Sigmoid colon (tissue), 7 donors: ENCODE results near the gene NDST1. TPM values are rescaled to one million over a fixed set of nuclear protein-coding genes. Genes with fewer than 3 reads are reported as not detected.
"Not testable (repeated sequence)": the region's sequence is repeated elsewhere in the genome, so short reads cannot be mapped to it uniquely, and the experiment has no call there.

ENCODE experiments used
- DNase-seq: peaks from one replicate; pipeline ENCODE4 v3.0.0-alpha.2; 2019
- H3K27ac ChIP-seq, 4 donors: fragments of 200-600 bp; sonication (generic); one replicate each; pipeline ENCODE4 v1.5.1; 2016 to 2019; ENCODE audit warnings: mild to moderate bottlenecking in 1 of 4
- H3K27me3 ChIP-seq, 3 donors: fragments of 200-600 bp; sonication (generic); one replicate each; pipeline ENCODE4 v1.5.1; 2019; ENCODE audit warnings: mild to moderate bottlenecking in 1 of 3
- H3K36me3 ChIP-seq, 4 donors: fragments of 200-600 bp; sonication (generic); one replicate each; pipeline ENCODE4 v1.5.1; 2016 to 2019
- H3K4me1 ChIP-seq, 4 donors: fragments of 200-600 bp; sonication (generic); one replicate each; pipeline ENCODE4 v1.5.1; 2017 to 2019
- H3K4me3 ChIP-seq, 4 donors: fragments of 200-600 bp; sonication (generic); one replicate each; pipeline ENCODE4 v1.5.1; 2017 to 2019; ENCODE audit warnings: mild to moderate bottlenecking in 2 of 4, moderate library complexity in 1 of 4
- H3K9me3 ChIP-seq, 4 donors: fragments of 200-600 bp in 3 of 4; sonication (generic) in 3 of 4; one replicate each; pipeline versions ENCODE4 v1.5.1 to v1.6.1; 2013 to 2019
- CTCF ChIP-seq, 4 experiments: fragments of 450-650 bp in 3 of 4; fragments of 200-600 bp in 1 of 4; IDR thresholded peaks; one replicate each; pipeline ENCODE4 v1.5.1; 2016 to 2019; ENCODE audit warnings: antibody characterized with exemption in 4 of 4, mild to moderate bottlenecking in 3 of 4, moderate library complexity in 2 of 4
- EP300 ChIP-seq, 4 donors: sonication (generic); formaldehyde crosslinking; IDR thresholded peaks; one replicate each; pipeline ENCODE4 v1.6.1; 2017; ENCODE audit warnings: antibody characterized with exemption in 4 of 4
- POLR2A ChIP-seq, 2 donors: fragments of 450-650 bp; IDR thresholded peaks; one replicate each; pipeline ENCODE4 v1.6.1; 2016; ENCODE audit warnings: antibody characterized with exemption in 2 of 2, mild to moderate bottlenecking in 2 of 2, moderate library complexity in 2 of 2
- POLR2AphosphoS5 ChIP-seq, 4 donors: sonication (generic); formaldehyde crosslinking; IDR thresholded peaks; one replicate each; pipeline ENCODE4 v1.6.1; 2017; ENCODE audit warnings: antibody characterized with exemption in 4 of 4
- WGBS, 2 donors: extraction: QIAGEN DNeasy Blood & Tissue Kit; methylation state at CpG; one replicate each; pipeline ENCODE4 v1.1.7; 2013; 5-methylcytosine and 5-hydroxymethylcytosine counted together
- intact Hi-C: fragments of 100-400 bp; cut with DNase I; formaldehyde crosslinking; loops from one replicate; pipeline ENCODE4 v1.15.1; 2023
- polyA plus RNA-seq, 3 donors: library from polyadenylated mRNA; stranded (reverse); fragments of 200-250 nt; gene quantifications; one replicate each; pipeline ENCODE4 v1.2.3, GENCODE V29; 2013
- total RNA-seq, 4 donors: library from RNA; depleted of rRNA; stranded (reverse); fragments of >200 nt; gene quantifications; one replicate each; pipeline ENCODE4 v1.1.0, GENCODE V29; 2016
- donor health status: healthy with polysubstance abuse.
- donor health status: Bipolar disorder and iron deficiency.
- donor health status: healthy.

NDST1 gene
- total and polyA plus RNA-seq, 7 donors = 5.4 to 74.8 (median 39.4) TPM

GRCh38 chr5:150473673-150474358 is 34.1 kb upstream of the NDST1 start:
- DNase-seq = no peak
- Histone ChIP-seq H3K9me3 (no peaks in the 10 kb centered on the region), H3K4me3 (no peak overlapping the region), H3K27me3 (no peaks in the 10 kb centered on the region), H3K36me3 (no peaks in the 10 kb centered on the region), H3K4me1 (peaks cover 0 to 16% (median 8%) of the 10 kb centered on the region in 4 donors), H3K27ac (no peak overlapping the region)
- intact Hi-C loops = no loop called here
- no peak for TF ChIP-seq POLR2AphosphoS5 (IDR thresholded peaks at IDR 0.05)
- TF ChIP-seq EP300 (IDR thresholded peaks at IDR 0.05) = no peak
- TF ChIP-seq POLR2A (IDR thresholded peaks at IDR 0.05) = no peak
- 88 to 91% methylated on average over 12 of the region's 12 CpGs for WGBS, 2 donors

- not testable (repeated sequence) for H3K4me3 ChIP-seq, DNase-seq, H3K9me3 ChIP-seq, H3K27ac ChIP-seq, H3K27me3 ChIP-seq, H3K4me1 ChIP-seq, H3K36me3 ChIP-seq
- WGBS, 2 donors = 73 to 84% methylated on average over 6 of the region's 6 CpGs
- intact Hi-C loops = loop anchor here (5.0 kb wide), 1 partner anchor 41 kb away; no protein-coding TSS in a partner anchor
Measured at GRCh38 chr5:150476568-150476967, 31.4 kb upstream of the NDST1 start.

GRCh38 chr5:150479416-150479815 is 28.5 kb upstream of the NDST1 start:
- Histone ChIP-seq H3K4me3 (no peak overlapping the region), H3K27ac (no peak overlapping the region), H3K9me3 (no peaks in the 10 kb centered on the region), H3K4me1 (no peaks in the 10 kb centered on the region), H3K27me3 (no peaks in the 10 kb centered on the region), H3K36me3 (no peaks in the 10 kb centered on the region)
- WGBS, 2 donors = 70 to 78% methylated on average over 2 of the region's 2 CpGs
- intact Hi-C loops = loop anchor here (5.0 kb wide), 1 partner anchor 38 kb away; no protein-coding TSS in a partner anchor
- DNase-seq = no peak
- no peak for TF ChIP-seq POLR2A (IDR thresholded peaks at IDR 0.05)
- no peak for TF ChIP-seq POLR2AphosphoS5 (IDR thresholded peaks at IDR 0.05)
- TF ChIP-seq EP300 (IDR thresholded peaks at IDR 0.05) = no peak
- no peak for TF ChIP-seq CTCF (IDR thresholded peaks at IDR 0.05)

- intact Hi-C loops = no loop called here
- no peak overlapping the region for H3K27ac ChIP-seq
- H3K27me3 ChIP-seq = no peaks in the 10 kb centered on the region
- no peak overlapping the region for H3K4me3 ChIP-seq
- H3K4me1 ChIP-seq = peaks cover 0 to 10% (median 8%) of the 10 kb centered on the region in 4 donors
- WGBS, 2 donors = 71 to 85% methylated on average over 6 of the region's 6 CpGs
- DNase-seq = no peak
- H3K9me3 ChIP-seq = no peaks in the 10 kb centered on the region
- no peaks in the 10 kb centered on the region for H3K36me3 ChIP-seq
- TF ChIP-seq POLR2AphosphoS5 (IDR thresholded peaks at IDR 0.05) = no peak
- TF ChIP-seq POLR2A (IDR thresholded peaks at IDR 0.05) = no peak
- TF ChIP-seq EP300 (IDR thresholded peaks at IDR 0.05) = no peak
- TF ChIP-seq CTCF (IDR thresholded peaks at IDR 0.05) = no peak
Measured at GRCh38 chr5:150481708-150481965, 26.3 kb upstream of the NDST1 start.

GRCh38 chr5:150481972-150482406 is 25.9 kb upstream of the NDST1 start:
- 44 to 72% methylated on average over 6 of the region's 6 CpGs for WGBS, 2 donors
- no peak overlapping the region for H3K27ac ChIP-seq
- no peak overlapping the region for H3K4me3 ChIP-seq
- TF ChIP-seq EP300 (IDR thresholded peaks at IDR 0.05) (no peak), POLR2AphosphoS5 (IDR thresholded peaks at IDR 0.05) (no peak), POLR2A (IDR thresholded peaks at IDR 0.05) (no peak), CTCF (IDR thresholded peaks at IDR 0.05) (no peak)
- DNase-seq = no peak
- H3K9me3 ChIP-seq = no peaks in the 10 kb centered on the region
- H3K27me3 ChIP-seq = no peaks in the 10 kb centered on the region
- H3K4me1 ChIP-seq = peaks cover 0 to 14% (median 11%) of the 10 kb centered on the region in 4 donors
- intact Hi-C loops = no loop called here
- H3K36me3 ChIP-seq = no peaks in the 10 kb centered on the region
